ENCODE measurements around the gene JMJD1C.
"Not testable (repeated sequence)": the region's sequence is repeated elsewhere in the genome, so short reads cannot be mapped to it uniquely, and the experiment has no call there.

The JMJD1C gene

DNA sequence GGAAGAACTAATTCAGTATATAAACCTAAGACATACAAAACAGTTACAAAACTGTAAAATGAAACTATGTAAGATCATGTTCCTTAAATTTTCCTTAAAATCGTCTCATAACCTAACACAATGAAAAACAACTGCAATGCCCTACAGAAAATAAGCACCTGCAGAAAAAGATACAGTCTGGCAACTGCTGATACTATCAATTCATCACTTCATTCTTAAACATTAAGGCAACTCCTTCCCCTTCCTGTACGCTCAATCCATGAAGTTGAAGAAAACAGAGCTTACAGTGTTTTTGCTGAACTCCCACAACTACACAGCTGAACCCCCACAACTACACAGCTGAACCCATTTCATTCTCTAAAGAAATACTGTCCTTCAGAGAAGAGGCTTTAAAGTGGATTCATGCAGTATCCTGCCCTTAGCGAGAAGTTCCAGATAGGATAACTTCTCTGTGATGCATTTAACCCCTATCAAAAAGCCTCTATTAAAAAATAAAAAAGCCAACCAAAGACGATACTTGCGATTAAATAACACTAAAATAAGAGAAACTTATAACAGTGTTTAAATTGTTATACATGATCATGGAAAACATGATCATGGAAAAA, 50.0 kb downstream of the JMJD1C start:
- H3K27ac ChIP-seq: no peak overlapping the region

DNA sequence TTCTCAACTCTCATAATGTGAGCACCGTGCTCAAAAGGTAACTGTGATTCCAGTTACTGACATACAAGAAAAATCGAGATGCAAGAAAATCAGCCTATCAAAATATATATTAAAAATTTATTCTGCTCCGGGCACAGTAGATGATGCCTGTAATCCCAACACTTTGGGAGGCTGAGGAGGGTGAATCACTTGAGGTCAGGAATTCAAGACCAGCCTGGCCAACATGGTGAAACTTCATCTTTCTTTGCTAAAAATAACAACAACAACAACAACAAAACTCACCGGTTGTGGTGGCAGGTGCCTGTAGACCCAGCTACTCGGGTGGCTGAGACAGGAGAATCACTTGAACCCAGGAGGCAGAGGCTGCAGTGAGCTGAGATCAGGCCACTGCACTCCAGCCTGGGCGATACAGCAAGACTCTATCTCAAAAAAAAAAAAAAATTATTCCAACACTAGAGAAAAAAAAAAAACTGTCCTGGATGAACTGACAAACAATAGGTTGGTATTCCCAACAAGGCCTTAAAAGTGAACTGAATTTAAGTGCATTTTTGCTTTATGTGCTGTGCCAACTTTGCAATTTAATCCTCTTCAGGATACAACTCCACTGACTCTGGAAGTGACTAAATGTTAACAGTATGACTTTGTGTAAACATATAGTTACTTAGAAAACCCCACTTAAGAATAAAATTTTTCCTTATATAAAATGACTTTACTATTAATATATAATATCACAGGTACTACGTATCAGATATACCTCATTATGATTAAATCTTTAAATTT, 51.1 kb downstream of the JMJD1C start:
- Histone ChIP-seq H3K27ac (no peak overlapping the region), H3K4me3 (no peak overlapping the region)

More for the DNA sequence above, 50.0 kb downstream of the JMJD1C start:
- no peak overlapping the region for H3K4me3 ChIP-seq

DNA sequence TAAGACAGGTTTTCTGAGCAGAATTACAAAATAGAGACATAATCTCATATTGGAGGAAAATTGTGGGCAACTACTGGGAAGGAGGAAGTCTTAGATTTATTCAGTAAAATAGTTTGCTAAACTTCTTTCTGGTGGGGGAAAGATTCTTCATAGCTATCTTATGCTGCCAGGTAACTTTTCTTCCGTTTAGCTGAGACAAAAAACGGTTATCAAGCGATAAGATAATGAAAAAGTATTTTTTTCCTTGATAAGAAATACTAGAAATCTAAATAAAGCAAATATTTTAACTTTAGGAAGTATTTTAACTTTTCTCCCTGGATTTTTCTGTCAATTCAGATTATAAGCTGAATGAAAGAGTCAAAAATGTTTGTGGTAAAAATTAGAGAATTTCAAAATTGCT, 52.3 kb downstream of the JMJD1C start:
- Histone ChIP-seq H3K4me3 (no peak overlapping the region), H3K27ac (no peak overlapping the region)

DNA sequence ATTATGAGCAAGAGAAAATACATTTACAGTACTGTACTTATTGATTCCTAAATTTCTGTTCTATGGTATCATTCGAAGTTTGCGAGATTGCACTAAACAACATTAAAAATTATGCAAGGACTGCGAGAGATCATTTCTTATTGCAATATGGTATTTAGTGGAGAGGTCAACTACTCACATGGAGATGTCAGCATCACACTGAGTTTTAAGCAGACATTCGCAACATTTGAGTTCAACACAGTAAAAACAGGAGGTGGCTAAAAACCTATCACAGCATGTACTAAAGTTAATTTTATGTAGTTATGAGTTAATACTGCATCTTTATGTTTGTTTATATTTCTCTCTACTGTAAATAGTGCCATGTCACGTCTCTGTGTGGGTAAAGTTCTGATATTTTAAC, 53.5 kb downstream of the JMJD1C start:
- H3K4me3 ChIP-seq: no peak overlapping the region
- H3K27ac ChIP-seq: no peak overlapping the region

DNA sequence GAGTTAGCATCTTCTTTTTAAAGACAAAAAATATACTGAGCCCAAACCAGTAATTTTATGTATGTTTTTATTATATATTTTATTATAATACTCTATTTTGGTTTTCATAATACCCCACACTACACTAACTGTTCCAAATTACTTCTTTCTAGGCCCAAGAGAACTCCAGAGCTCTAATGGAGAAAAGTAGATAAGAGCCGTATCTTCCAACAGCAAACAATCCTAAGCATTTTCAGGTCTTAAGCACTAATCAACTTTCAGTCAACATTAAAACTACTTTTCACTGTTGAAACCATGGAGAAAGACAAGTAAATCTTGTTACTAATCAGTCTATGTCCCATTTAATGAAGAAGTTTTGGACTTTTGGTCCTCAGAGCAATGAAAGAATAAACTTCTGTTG, 55.1 kb downstream of the JMJD1C start:
- no peak overlapping the region for H3K27ac ChIP-seq

DNA sequence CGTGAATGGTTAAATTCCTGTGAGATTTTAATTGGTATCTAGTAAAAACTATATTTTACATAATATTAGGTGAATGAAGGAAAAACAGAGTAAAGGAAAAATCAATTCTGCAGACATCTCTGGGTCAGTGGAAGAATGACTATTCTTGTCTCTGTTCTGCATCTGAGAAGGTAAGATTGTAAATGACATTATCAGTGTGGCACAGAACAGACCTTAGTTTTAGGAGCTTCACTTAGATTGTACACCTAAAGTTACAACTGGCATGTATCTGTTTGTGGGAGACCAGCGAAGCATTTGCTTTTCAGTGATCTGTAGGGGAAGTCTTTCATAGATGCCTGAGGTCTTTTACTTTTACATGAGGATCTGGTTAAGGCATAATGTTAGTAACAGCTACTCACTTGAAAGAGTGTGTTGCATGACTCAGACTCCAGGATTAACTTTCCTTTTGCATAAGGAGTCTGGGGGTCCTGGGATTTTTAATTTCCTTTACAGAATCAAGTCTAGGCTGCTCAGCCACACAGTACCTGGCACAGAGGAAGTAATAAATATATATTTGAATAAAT, 56.2 kb downstream of the JMJD1C start:
- H3K27ac ChIP-seq: peak overlapping the region in 1 of 21 experiments; percentile 8
- no peak overlapping the region for H3K4me3 ChIP-seq

More for the DNA sequence above, 55.1 kb downstream of the JMJD1C start:
- no peak overlapping the region for H3K4me3 ChIP-seq

DNA sequence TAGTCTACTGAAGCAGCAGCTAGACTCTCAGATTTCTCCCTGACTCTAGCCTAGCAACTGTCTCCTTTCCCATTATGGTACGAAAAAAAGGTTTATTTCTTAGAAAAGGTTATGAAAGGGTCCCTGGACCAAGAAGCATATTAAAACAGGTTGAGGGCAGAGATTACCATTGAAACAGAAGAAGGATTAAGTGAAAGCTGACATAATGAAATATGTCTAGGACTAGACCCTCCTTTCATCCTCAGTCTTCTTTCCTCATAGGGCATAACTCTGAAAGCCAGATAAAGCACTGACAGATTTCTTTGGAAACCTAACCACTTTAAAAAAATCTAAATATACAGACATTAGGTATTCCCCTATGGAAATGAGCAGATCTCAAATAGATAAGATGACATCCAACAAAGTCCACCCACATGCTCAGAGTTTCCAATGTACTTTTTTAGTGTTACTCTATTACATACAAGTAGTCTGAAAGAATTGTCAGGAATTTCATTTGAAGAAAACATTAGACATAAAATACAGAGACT, 58.6 kb downstream of the JMJD1C start:
- H3K4me3 ChIP-seq: no peak overlapping the region
- H3K27ac ChIP-seq: no peak overlapping the region

DNA sequence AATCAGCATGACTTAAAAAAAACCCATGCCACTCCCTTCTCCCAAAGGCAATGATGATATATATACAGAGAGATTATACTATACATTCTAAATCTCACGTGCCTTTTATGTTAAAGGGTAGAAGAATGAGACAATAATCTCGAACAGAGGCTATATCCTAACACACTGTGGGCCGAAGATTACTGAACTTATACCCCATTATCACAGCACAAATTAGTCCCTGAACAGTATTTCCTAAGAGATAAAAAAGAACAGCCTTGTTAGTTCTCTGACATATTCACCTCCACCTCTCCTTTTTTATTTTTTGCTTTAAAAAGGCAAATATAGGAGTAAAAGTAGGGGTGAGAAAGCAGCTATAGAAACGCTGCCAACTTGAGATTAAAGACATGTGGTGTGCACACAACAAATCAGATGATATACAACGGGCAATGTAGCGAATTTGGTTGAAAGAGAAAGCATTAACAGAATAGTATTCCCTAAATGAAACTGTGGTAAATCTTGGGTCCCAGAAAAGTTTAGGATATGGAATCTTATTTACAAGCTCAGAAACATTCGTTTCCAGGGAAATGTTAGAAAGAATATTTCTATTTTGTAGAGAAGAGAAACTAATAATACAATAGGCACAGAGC, 69.5 kb downstream of the JMJD1C start:
- Histone ChIP-seq H3K27ac (peak overlapping the region in 5 of 21 experiments; percentile 1 to 27 (median 4)), H3K4me3 (no peak overlapping the region)

DNA sequence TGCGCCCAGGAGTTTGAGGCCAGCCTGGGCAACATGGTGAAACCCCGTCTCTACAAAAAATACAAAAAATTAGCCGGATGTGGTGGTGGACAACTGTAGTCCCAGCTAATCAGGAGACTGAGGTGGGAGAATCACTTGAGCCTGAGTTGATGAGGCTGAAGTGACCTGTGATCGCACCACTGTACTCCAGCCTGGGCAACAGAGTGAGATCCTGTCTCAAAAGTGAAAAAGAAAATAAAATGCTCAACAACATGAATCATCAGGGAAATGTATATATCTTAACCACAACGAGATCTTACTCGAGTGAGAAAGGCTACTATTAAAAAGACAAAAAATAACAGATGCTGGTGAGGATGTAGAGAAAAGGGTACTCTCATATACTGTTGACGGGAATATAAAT, 72.7 kb downstream of the JMJD1C start:
- no peak overlapping the region for H3K27ac ChIP-seq
- no peak overlapping the region for H3K4me3 ChIP-seq

DNA sequence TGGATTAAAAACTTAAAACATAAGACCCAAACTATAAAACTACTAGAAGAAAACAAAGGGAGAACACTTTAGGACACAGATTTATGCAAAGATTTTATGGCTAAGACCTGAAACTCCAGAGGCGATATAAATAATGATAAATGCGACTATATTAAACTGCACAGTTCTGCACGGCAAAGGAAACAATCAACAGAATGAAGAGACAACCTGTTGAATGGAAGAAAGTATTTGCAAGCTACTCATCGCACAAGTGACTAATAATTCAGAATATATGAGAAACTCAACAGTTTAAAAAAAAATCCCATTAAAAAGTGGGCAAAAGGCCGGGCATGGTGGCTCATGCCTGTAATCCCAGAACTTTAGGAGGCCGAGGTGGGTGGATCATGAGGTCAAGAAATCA, 73.6 kb downstream of the JMJD1C start:
- no peak overlapping the region for H3K4me3 ChIP-seq
- no peak overlapping the region for H3K27ac ChIP-seq

DNA sequence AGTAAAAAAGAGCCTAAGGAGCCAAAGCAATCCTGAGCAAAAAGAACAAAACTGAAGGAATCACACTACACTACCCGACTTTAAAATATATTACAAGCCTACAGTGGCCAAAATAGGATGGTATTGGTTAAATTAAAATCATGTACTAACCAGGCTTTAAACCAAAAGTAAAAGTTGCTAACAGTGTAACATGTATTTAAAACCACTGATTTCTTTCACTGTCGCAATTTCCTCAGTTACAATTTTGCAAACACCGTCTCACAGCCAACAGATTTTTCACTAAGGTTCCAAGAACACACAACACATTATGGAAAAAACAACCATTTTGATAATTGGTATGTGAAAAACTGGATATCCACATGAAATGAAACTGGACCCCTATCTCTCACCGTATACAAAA, 74.0 kb downstream of the JMJD1C start:
- H3K4me3 ChIP-seq: no peak overlapping the region
- H3K27ac ChIP-seq: no peak overlapping the region

DNA sequence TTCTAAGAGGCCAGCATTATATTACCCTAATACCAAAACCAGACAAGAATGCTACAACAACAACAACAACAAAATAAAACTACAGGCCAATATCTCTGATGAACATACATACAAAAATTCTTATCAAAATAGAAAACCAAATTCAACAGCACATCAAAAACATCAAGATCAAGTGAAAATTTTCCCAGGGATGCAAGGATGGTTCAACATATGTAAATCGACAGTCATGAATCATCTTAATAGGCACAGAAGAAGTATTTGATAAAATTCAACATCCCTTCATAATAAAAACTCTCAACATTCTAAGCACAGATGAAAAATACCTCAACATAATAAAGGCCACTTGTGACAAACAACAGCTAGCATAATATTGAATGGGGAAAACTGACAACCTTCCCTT, 75.3 kb downstream of the JMJD1C start:
- H3K4me3 ChIP-seq: no peak overlapping the region
- H3K27ac ChIP-seq: no peak overlapping the region

DNA sequence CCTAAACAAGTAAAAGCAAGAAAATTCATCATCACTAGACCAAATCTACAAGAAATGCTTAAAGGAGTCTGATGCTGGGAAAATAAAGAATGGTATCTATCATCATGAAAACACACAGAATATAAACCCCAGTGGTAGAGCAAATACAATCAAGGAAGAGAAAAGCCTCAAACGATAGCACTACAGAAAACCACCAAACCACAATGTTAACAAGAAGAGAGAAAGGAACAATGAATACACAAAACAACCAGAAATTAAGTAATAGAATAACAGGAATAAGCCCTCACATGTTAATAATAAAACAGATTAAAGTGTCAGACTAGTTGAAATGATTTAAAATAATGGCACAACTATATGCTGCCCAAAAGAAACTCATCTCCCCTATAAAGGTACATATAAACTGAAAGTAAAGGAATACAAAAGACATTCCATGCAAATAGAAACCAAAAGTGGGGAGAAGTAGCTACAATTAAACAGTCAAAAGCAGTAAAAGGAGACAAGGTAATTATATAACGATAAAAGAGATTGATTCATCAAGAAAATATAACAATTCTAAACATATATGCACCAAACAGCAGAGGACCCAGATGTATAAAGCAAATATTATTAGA, 77.3 kb downstream of the JMJD1C start:
- H3K4me3 ChIP-seq: no peak overlapping the region
- H3K27ac ChIP-seq: peak overlapping the region in 4 of 21 experiments; percentile 5 to 27 (median 20)

DNA sequence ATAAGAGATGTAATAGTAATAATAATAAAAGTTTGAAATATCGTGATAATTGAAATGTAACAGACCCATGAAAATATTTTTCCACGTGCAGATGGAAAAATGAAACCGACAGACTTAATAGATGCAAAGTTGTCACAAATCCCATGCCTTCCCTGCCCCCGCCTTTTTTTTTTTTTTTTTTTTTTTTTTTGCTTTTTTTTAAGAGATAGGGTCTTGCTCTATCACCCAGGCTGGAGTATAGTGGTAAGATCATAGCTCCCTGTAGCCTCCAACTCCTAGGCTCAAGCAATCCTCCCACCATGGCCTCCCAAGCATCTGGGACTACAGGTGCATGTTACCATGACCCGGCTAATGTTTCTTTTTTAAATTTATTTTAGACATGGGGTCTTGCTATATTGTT, 80.5 kb downstream of the JMJD1C start:
- Histone ChIP-seq H3K27ac (no peak overlapping the region), H3K4me3 (no peak overlapping the region)

DNA sequence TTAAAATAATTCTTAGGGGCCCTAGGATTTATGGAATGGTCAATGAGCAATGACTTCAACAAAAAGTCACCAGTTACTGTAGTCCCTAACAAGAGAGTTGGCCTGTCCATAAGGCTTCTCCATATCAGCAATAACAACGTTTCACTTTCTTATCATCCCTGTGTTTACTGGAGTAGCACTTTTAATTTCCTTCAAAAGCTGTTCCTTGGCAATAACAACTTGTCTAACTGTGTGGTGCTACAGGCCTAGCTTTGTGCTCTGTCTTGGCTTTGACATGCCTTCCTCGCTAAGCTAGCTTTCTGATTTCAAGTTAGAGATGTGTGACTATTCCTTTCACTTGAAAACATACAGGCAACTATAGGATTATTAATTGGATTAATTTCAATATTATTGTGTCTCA, 81.1 kb downstream of the JMJD1C start:
- Histone ChIP-seq H3K4me3 (no peak overlapping the region), H3K27ac (no peak overlapping the region)

DNA sequence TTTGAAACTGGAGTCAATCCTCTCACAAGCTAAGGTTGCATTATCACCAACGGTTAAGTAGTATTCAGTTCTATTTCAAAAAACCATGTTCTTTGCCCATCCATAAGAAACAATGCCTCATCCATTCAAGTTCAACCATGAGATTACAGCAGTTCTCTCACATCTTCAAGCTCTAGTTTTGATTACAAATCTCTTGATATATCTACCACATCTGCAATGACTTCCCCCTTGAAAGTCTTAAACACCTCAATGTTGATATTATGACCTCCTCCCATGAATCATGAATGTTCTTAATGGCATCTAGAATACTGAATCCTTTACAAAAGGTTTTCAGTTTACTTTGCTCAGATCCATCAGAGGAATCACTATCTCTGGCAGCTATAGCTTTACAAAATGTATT, 81.8 kb downstream of the JMJD1C start:
- Histone ChIP-seq H3K27ac (no peak overlapping the region), H3K4me3 (no peak overlapping the region)

DNA sequence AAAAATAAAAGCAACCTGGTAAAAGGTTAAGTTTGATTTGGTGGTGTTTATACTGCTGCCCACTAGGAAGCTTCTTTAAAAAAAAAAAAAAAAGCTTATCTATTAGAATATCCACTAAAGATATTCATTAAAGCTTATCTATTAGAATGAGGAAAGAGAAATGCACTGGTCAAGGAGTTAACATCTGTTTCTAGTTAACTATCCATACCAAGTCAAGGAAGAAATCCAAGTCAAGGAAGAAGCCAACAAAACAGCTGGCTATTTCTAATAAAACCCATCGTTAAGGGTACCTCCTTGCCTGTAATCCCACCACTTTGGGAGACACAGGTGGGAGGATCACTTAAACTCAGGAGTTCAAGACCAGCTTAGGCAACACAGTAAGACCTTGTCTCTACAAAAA, 82.6 kb downstream of the JMJD1C start:
- no peak overlapping the region for H3K27ac ChIP-seq
- no peak overlapping the region for H3K4me3 ChIP-seq

DNA sequence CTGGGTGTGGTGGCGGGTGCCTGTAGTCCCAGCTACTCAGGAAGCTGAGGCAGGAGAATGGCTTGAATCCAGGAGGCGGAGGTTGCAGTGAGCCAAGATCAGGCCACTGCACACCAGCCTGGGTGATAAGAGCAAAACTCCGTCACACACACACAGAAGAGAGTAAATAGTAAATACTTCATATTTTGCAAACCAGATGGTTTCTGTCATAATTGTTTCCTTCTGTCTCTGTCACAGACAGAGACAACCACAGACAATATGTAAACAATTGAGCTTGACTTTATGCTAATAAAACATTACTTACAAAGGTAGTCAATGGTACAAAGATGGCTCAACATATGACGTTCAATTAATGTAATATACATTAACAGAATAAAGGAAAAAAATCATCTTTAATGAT, 83.7 kb downstream of the JMJD1C start:
- no peak overlapping the region for H3K4me3 ChIP-seq
- H3K27ac ChIP-seq: no peak overlapping the region

DNA sequence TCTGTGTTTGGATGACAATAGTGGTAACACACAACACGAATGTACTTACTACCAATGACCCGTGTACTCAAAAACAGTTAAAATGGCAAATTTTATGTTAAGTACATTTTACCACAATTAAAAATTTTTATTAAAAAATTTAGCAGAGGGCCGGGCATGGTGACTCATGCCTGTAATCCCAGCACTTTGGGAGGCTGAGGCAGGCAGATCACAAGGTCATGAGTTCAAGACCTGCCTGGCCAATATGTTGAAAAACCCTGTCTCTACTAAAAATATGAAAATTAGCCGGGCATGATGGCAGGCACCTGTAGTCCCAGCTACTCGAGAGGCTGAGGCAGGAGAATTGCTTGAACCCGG, 88.5 kb downstream of the JMJD1C start:
- H3K27ac ChIP-seq: peak overlapping the region in 8 of 21 experiments; percentile 1 to 70 (median 45)
- not testable (repeated sequence) for H3K4me3 ChIP-seq

Data from skin epidermis (tissue), 12 donors.